Peyer's patch (tissue), 4 donors: ENCODE data around the gene MAST4. TPM values are rescaled to one million over a fixed set of nuclear protein-coding genes. Genes with fewer than 3 reads are reported as not detected.
"Not testable (repeated sequence)": the region's sequence is repeated elsewhere in the genome, so short reads cannot be mapped to it uniquely, and the experiment has no call there.

ENCODE experiments used
- DNase-seq, 3 donors: peaks; one replicate each; pipeline ENCODE4 v3.0.0-alpha.2; 2017 to 2019
- H3K27ac ChIP-seq, 4 donors: fragments of 200-600 bp; sonication (generic); one replicate each; pipeline ENCODE4 v1.5.1; 2016 to 2019
- H3K27me3 ChIP-seq, 2 donors: fragments of 200-600 bp; sonication (generic); one replicate each; pipeline ENCODE4 v1.5.1; 2019
- H3K36me3 ChIP-seq, 3 donors: fragments of 200-600 bp; sonication (generic); one replicate each; pipeline ENCODE4 v1.5.1; 2016 to 2019
- H3K4me1 ChIP-seq, 4 donors: fragments of 200-600 bp; sonication (generic); one replicate each; pipeline ENCODE4 v1.5.1; 2016 to 2019
- H3K4me3 ChIP-seq, 4 donors: fragments of 200-600 bp; sonication (generic); 1 replicate in 3 of 4; 2 replicates in 1 of 4; pipeline ENCODE4 v1.5.1; 2016 to 2019; ENCODE audit warnings: mild to moderate bottlenecking in 1 of 4
- H3K9me3 ChIP-seq, 4 donors: fragments of 200-600 bp; sonication (generic); one replicate each; pipeline ENCODE4 v1.5.1; 2016 to 2019; ENCODE audit warnings: mild to moderate bottlenecking in 1 of 4
- POLR2A ChIP-seq, 2 donors: fragments of 450-650 bp; IDR thresholded peaks; one replicate each; pipeline ENCODE4 v1.5.1; 2017; ENCODE audit warnings: antibody characterized with exemption in 2 of 2, mild to moderate bottlenecking in 2 of 2, moderate library complexity in 2 of 2
- total RNA-seq, 4 donors: library from RNA; depleted of rRNA; stranded (reverse); fragments of >200 nt; gene quantifications; one replicate each; pipeline ENCODE4 v1.1.0, GENCODE V29; 2016
- TF ChIP-seq, protein P1 (sequence below), 6 experiments: fragments of 450-650 bp in 4 of 6; fragments of 200-600 bp in 2 of 6; sonication (generic) in 1 of 6; IDR thresholded peaks; one replicate each; pipeline ENCODE4 v1.5.1; 2017 to 2019; ENCODE audit warnings: antibody characterized with exemption in 6 of 6, mild to moderate bottlenecking in 3 of 6, moderate library complexity in 1 of 6

The MAST4 gene
- total RNA-seq, 4 donors from 2014 or later, result 20.2 to 23.1 (median 21.4) TPM

- DNase-seq, result no peak
- Histone ChIP-seq H3K27me3 (no peaks in the 10 kb centered on the region), H3K27ac (no peak overlapping the region), H3K4me1 (no peaks in the 10 kb centered on the region), H3K4me3 (no peak overlapping the region), H3K9me3 (no peaks in the 10 kb centered on the region), H3K36me3 (no peaks in the 10 kb centered on the region)
- TF ChIP-seq, protein P1, sequence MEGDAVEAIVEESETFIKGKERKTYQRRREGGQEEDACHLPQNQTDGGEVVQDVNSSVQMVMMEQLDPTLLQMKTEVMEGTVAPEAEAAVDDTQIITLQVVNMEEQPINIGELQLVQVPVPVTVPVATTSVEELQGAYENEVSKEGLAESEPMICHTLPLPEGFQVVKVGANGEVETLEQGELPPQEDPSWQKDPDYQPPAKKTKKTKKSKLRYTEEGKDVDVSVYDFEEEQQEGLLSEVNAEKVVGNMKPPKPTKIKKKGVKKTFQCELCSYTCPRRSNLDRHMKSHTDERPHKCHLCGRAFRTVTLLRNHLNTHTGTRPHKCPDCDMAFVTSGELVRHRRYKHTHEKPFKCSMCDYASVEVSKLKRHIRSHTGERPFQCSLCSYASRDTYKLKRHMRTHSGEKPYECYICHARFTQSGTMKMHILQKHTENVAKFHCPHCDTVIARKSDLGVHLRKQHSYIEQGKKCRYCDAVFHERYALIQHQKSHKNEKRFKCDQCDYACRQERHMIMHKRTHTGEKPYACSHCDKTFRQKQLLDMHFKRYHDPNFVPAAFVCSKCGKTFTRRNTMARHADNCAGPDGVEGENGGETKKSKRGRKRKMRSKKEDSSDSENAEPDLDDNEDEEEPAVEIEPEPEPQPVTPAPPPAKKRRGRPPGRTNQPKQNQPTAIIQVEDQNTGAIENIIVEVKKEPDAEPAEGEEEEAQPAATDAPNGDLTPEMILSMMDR (IDR thresholded peaks at IDR 0.05), result no peak
- TF ChIP-seq POLR2A (IDR thresholded peaks at IDR 0.05), result no peak
Measured at GRCh38 chr5:66745297-66745696, 149.1 kb downstream of the MAST4 start.

DNA sequence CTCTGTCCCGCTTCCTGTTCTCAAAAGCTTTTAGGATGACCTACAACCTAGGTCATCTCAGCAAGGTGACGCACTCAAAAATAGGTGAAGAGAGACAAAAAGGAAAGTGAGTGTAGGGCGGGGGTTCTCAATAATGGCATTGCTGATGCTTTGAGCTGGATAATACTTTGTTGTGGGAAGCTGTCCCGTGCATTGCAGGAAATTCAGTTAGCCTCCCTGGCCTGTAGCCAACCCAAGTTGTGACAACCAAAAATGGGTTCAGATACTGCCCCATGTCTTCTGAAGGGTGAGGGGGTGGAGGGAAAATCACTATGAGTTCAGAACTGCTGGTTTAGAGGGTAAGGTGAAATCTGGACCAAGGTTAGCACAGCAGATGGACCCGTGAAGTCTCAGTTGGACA is 151.4 kb downstream of the MAST4 start:
- H3K27ac ChIP-seq, result no peak overlapping the region
- DNase-seq, result no peak
- H3K9me3 ChIP-seq, result no peaks in the 10 kb centered on the region
- H3K4me1 ChIP-seq, result no peaks in the 10 kb centered on the region
- H3K36me3 ChIP-seq, result no peaks in the 10 kb centered on the region
- no peak overlapping the region for H3K4me3 ChIP-seq
- no peaks in the 10 kb centered on the region for H3K27me3 ChIP-seq
- no peak for TF ChIP-seq POLR2A (IDR thresholded peaks at IDR 0.05)
- TF ChIP-seq, protein P1 (IDR thresholded peaks at IDR 0.05), result no peak

- not testable (repeated sequence) for H3K27me3 ChIP-seq, H3K4me3 ChIP-seq, H3K4me1 ChIP-seq, DNase-seq, H3K36me3 ChIP-seq, H3K27ac ChIP-seq, H3K9me3 ChIP-seq
Measured at GRCh38 chr5:66752668-66753067, 156.5 kb downstream of the MAST4 start.

DNA sequence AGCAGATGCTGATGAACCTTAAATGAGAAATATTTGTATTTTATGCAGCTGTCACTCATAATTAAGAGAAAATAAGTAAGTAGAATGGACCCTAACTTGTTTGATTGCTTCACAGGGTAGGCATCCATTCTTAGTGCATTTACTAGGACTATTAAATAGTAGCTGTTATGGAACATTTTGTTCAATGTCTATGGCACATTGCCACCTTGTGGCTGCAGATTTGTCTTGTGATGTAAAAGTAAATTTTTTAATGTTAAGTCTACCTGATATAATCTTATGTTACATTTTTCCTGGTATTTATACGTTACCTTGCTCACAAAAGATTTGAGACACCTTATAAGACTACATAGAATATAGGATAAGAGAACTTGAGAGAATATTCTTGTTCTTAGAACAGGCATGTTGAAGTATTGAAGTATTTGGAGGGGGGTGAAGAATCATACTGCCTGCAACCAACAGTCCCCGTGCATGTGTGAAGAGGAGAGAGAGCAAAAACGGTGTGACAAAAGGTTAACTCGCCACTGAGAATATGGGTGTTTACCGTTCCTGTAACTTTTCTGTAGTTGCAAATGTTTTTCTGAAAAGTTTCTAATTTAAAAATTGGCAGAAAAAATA is 161.1 kb downstream of the MAST4 start:
- DNase-seq, result peak in 2 of 3 donors; percentile 44 to 73
- TF ChIP-seq, protein P1 (IDR thresholded peaks at IDR 0.05), result peak; percentile 10 to 51 (median 48)
- no peak for TF ChIP-seq POLR2A (IDR thresholded peaks at IDR 0.05)
- H3K4me1 ChIP-seq, result no peaks in the 10 kb centered on the region

GRCh38 chr5:66757834-66758371 is 161.7 kb downstream of the MAST4 start:
- Histone ChIP-seq H3K27me3 (no peaks in the 10 kb centered on the region), H3K36me3 (no peaks in the 10 kb centered on the region), H3K27ac (no peak overlapping the region), H3K4me3 (no peak overlapping the region), H3K4me1 (no peaks in the 10 kb centered on the region), H3K9me3 (no peaks in the 10 kb centered on the region)
- DNase-seq, result no peak
- TF ChIP-seq, protein P1 (IDR thresholded peaks at IDR 0.05), result no peak
- no peak for TF ChIP-seq POLR2A (IDR thresholded peaks at IDR 0.05)

More for the DNA sequence above, 161.1 kb downstream of the MAST4 start:
- Histone ChIP-seq H3K9me3 (no peaks in the 10 kb centered on the region), H3K4me3 (no peak overlapping the region), H3K27me3 (no peaks in the 10 kb centered on the region), H3K36me3 (no peaks in the 10 kb centered on the region), H3K27ac (no peak overlapping the region)

DNA sequence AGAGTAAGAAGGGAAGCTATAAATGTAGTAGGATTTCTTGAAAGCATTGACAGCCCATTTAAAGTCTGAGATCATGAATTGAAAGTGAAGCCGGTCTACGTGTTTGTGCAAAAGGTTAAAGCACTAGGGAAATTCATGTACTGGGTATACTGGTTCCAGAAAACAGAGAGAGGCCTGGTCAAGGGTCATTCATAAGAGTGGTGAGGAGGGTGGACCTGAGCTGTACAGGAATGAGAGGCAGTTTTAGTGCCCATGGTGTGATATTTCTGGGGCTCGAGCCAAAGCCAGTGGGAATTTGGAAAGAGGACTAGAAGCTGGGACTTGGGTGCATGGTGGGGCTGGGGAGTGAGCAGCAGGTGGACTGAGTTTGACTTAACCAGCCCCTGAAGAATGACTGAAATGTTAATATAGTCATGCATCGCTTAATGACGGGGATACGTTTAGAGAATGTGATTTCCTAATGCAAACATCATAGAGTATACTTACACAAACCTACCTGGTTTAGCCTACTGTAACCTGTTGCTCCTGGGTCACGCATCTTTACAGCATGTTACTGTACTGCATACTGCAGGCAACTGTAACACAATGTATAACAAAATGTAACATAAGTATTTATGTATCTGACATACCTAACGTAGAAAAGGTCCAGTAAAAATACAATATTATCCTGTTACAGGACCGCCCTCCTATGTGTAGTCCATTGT is 173.0 kb downstream of the MAST4 start:
- TF ChIP-seq, protein P1 (IDR thresholded peaks at IDR 0.05), result no peak
- no peak for TF ChIP-seq POLR2A (IDR thresholded peaks at IDR 0.05)
- Histone ChIP-seq H3K9me3 (no peaks in the 10 kb centered on the region), H3K4me3 (no peak overlapping the region), H3K27me3 (no peaks in the 10 kb centered on the region), H3K36me3 (no peaks in the 10 kb centered on the region), H3K4me1 (no peaks in the 10 kb centered on the region), H3K27ac (no peak overlapping the region)
- no peak for DNase-seq
